Keratinocyte (primary cell): ENCODE measurements around the gene ACAP2. TPM values are rescaled to one million over a fixed set of nuclear protein-coding genes. Genes with fewer than 3 reads are reported as not detected.
A peak's percentile ranks its signal among the peaks of the same experiment; 100 is the strongest.

Experiments
- DNase-seq: peaks from one replicate; pipeline ENCODE4 v3.0.0-alpha.2; 2011; ENCODE audit warnings: low read depth, missing footprints, low spot score
- FAIRE-seq: peaks from 2 replicates; lab custom pipeline; 2011; peaks lifted over from hg19 to GRCh38; lab: Jason Lieb, UNC
- H2AFZ ChIP-seq: 2 replicates; pipeline ENCODE4 v1.6.0; 2012; ENCODE audit warnings: low read length, control low read depth, inconsistent platforms; ENCODE audit not compliant: control insufficient read depth
- H3K27ac ChIP-seq: 2 replicates; pipeline ENCODE4 v1.5.1; 2011; ENCODE audit warnings: low read length; ENCODE audit not compliant: control insufficient read depth, insufficient read depth
- H3K27me3 ChIP-seq: 3 replicates; pipeline ENCODE4 v1.6.0; 2011; ENCODE audit warnings: low read length; ENCODE audit not compliant: control insufficient read depth, insufficient read depth; ENCODE audit errors: extremely low read depth
- H3K36me3 ChIP-seq, 2 experiments: 2 replicates in 1 of 2; 3 replicates in 1 of 2; pipeline ENCODE4 v1.5.1; 2011; ENCODE audit warnings: low read length in 2 of 2, mild to moderate bottlenecking in 1 of 2; ENCODE audit not compliant: control insufficient read depth in 2 of 2, insufficient read depth in 2 of 2; ENCODE audit errors: extremely low read depth in 1 of 2
- H3K4me1 ChIP-seq: 3 replicates; pipeline ENCODE4 v1.5.1; 2011; ENCODE audit warnings: low read length; ENCODE audit not compliant: control insufficient read depth, insufficient read depth; ENCODE audit errors: extremely low read depth
- H3K4me2 ChIP-seq: 3 replicates; pipeline ENCODE4 v1.6.0; 2011; ENCODE audit warnings: low read depth, low read length; ENCODE audit not compliant: control insufficient read depth, insufficient read depth; ENCODE audit errors: extremely low read depth
- H3K4me3 ChIP-seq, 3 experiments: fragments of 200-600 bp in 1 of 3; sonication (generic) in 1 of 3; 2 replicates in 2 of 3; 3 replicates in 1 of 3; pipeline ENCODE4 v1.5.1; 2011 to 2016; ENCODE audit warnings: low read length in 3 of 3, mild to moderate bottlenecking in 3 of 3, control low read depth in 2 of 3, inconsistent platforms in 1 of 3, low read depth in 1 of 3, mixed read lengths in 1 of 3, mixed run types in 1 of 3, moderate library complexity in 1 of 3; ENCODE audit not compliant: control insufficient read depth in 2 of 3, insufficient read depth in 2 of 3; ENCODE audit errors: extremely low read depth in 1 of 3
- H3K79me2 ChIP-seq: 2 replicates; pipeline ENCODE4 v1.6.0; 2012; ENCODE audit warnings: low read length; ENCODE audit not compliant: control insufficient read depth, insufficient read depth
- H3K9ac ChIP-seq: 3 replicates; pipeline ENCODE4 v1.6.0; 2011; ENCODE audit warnings: low read length; ENCODE audit not compliant: control insufficient read depth, insufficient read depth; ENCODE audit errors: extremely low read depth
- H3K9me1 ChIP-seq: 3 replicates; pipeline ENCODE4 v1.6.0; 2011; ENCODE audit warnings: low read length; ENCODE audit not compliant: control insufficient read depth, insufficient read depth; ENCODE audit errors: extremely low read depth
- H3K9me3 ChIP-seq: 2 replicates; pipeline ENCODE4 v1.5.1; 2012; ENCODE audit warnings: low read depth, low read length; ENCODE audit not compliant: control insufficient read depth
- H4K20me1 ChIP-seq: 3 replicates; pipeline ENCODE4 v1.6.0; 2011; ENCODE audit warnings: low read length; ENCODE audit not compliant: control insufficient read depth, insufficient read depth; ENCODE audit errors: extremely low read depth
- CTCF ChIP-seq, 3 experiments: IDR thresholded peaks in 1 of 3; conservative IDR thresholded peaks in 1 of 3; optimal IDR thresholded peaks in 1 of 3; 2 replicates in 2 of 3; 3 replicates in 1 of 3; pipeline versions ENCODE3 to v1.5.1; 2011; ENCODE audit warnings: low read length in 3 of 3, mild to moderate bottlenecking in 3 of 3, moderate library complexity in 2 of 3, control low read depth in 1 of 3, inconsistent platforms in 1 of 3; ENCODE audit not compliant: insufficient read depth in 2 of 3; ENCODE audit errors: extremely low read depth in 1 of 3
- EZH2 ChIP-seq: IDR thresholded peaks from one replicate; pipeline ENCODE4 v1.6.1; 2012; ENCODE audit warnings: inconsistent platforms, mild to moderate bottlenecking, low read length, moderate library complexity
- dilution Hi-C: fragments of 300-500 bp; cut with MboI; formaldehyde crosslinking; loops from one replicate; pipeline ENCODE4 v1.7.0; 2020; ENCODE audit warnings: low sequenced_read_pairs; ENCODE audit not compliant: extremely low pct_ligation_motif_present
- polyA plus RNA-seq, 5 experiments: library from polyadenylated mRNA; depleted of rRNA in 3 of 5; stranded (reverse) in 3 of 5; stranded (forward) in 1 of 5; unstranded in 1 of 5; fragments of >200 nt; gene quantifications; 1 replicate in 1 of 5; 2 replicates in 3 of 5; 3 replicates in 1 of 5; pipeline versions ENCODE4 v1.2.1 to v1.2.3, GENCODE V29; 2011 to 2012; ENCODE audit warnings: missing spikeins in 2 of 5, low read depth in 1 of 5, low replicate concordance in 1 of 5

ACAP2 gene
- polyA plus RNA-seq, 1 donor (not counting 4 experiments of a cell fraction or from before 2014, with no cell fraction given), result 23.5 TPM

- Histone ChIP-seq H3K36me3 (peaks cover 0 to 3% of the 10 kb centered on the region in 2 experiments), H2AFZ (no peak overlapping the region), H3K4me2 (no peak overlapping the region), H3K9ac (no peak overlapping the region), H3K4me1 (peaks cover 7% of the 10 kb centered on the region), H3K27me3 (no peaks in the 10 kb centered on the region), H3K79me2 (no peaks in the 10 kb centered on the region), H3K9me1 (no peaks in the 10 kb centered on the region), H3K4me3 (no peak overlapping the region), H4K20me1 (no peaks in the 10 kb centered on the region), H3K9me3 (no peaks in the 10 kb centered on the region), H3K27ac (no peak overlapping the region)
- dilution Hi-C loops, result no loop called here
- no peak for FAIRE-seq
- TF ChIP-seq EZH2 (no peak), CTCF (optimal IDR thresholded peaks at IDR 0.05 in 1 of 3, IDR thresholded peaks at IDR 0.05 in 1 of 3, conservative IDR thresholded peaks at IDR 0.05 in 1 of 3; ENCODE audit: extremely low read depth in 1 of 3, insufficient read depth in 2 of 3, low read length in 3 of 3) (no peak)
- DNase-seq, result no peak
These were observed 57.9 kb downstream of the ACAP2 start for GRCh38 chr3:195384952-195385351.

GRCh38 chr3:195372220-195372619, 70.6 kb downstream of the ACAP2 start:
- no peak for TF ChIP-seq EZH2
- no peak for TF ChIP-seq CTCF (optimal IDR thresholded peaks at IDR 0.05 in 1 of 3, IDR thresholded peaks at IDR 0.05 in 1 of 3, conservative IDR thresholded peaks at IDR 0.05 in 1 of 3; ENCODE audit: extremely low read depth in 1 of 3, insufficient read depth in 2 of 3, low read length in 3 of 3)
- dilution Hi-C loops, result no loop called here
- Histone ChIP-seq H3K4me1 (peaks cover 9% of the 10 kb centered on the region), H3K79me2 (no peaks in the 10 kb centered on the region), H3K9ac (no peak overlapping the region), H3K4me2 (no peak overlapping the region), H3K9me1 (no peaks in the 10 kb centered on the region), H3K9me3 (no peaks in the 10 kb centered on the region), H3K4me3 (no peak overlapping the region), H3K27ac (no peak overlapping the region), H3K27me3 (no peaks in the 10 kb centered on the region), H2AFZ (no peak overlapping the region), H3K36me3 (peaks cover 0 to 6% of the 10 kb centered on the region in 2 experiments), H4K20me1 (peaks cover 3% of the 10 kb centered on the region)
- DNase-seq, result peak; percentile 23
- peak; percentile 29 for FAIRE-seq
